ENCODE measurements around the gene FREM3. TPM values are rescaled to one million over a fixed set of nuclear protein-coding genes. Genes with fewer than 3 reads are reported as not detected.

The FREM3 gene
- total RNA-seq, 1 experiment from 2014 or later: not detected

- no peak overlapping the region for H2AK5ac ChIP-seq (ENCODE audit: insufficient read length, low read length)
- H3K9ac ChIP-seq (ENCODE audit: extremely low read depth, insufficient read length, low read length): no peak overlapping the region
- Mint-ChIP-seq H3K27ac (no peak overlapping the region), H3K4me3 (no peak overlapping the region), H3K27me3 (ENCODE audit: low read depth) (no peaks in the 10 kb centered on the region), H3K9me3 (no peaks in the 10 kb centered on the region; a peak in 1 of 5 replicates), H3K36me3 (ENCODE audit: insufficient read depth in 1 of 3, low read depth in 3 of 3) (no peaks in the 10 kb centered on the region), H3K4me1 (no peaks in the 10 kb centered on the region)
- H4K20me1 ChIP-seq (ENCODE audit: control insufficient read depth, insufficient read depth, insufficient read length): no peaks in the 10 kb centered on the region
- H3K18ac ChIP-seq (ENCODE audit: insufficient read length, low read depth, low read length): no peak overlapping the region
- H2BK12ac ChIP-seq (ENCODE audit: insufficient read length, low read depth, low read length): no peak overlapping the region
- H4K5ac ChIP-seq (ENCODE audit: insufficient read length, low read depth, low read length): no peak overlapping the region
- H4K91ac ChIP-seq (ENCODE audit: insufficient read length, low read depth, low read length): no peak overlapping the region
- no peaks in the 10 kb centered on the region for H3K9me3 ChIP-seq (ENCODE audit: control insufficient read depth, low read depth, low read length)
- no peak overlapping the region for H2BK20ac ChIP-seq (ENCODE audit: low read depth, low read length, poor library complexity, severe bottlenecking)
- H3K4ac ChIP-seq (ENCODE audit: low read depth, low read length): no peak overlapping the region
- H3K4me2 ChIP-seq (ENCODE audit: insufficient read depth, insufficient read length, low read length): no peak overlapping the region
- H2AFZ ChIP-seq (ENCODE audit: low read length): no peak overlapping the region
- H3K4me1 ChIP-seq (ENCODE audit: insufficient read depth, low read length): no peaks in the 10 kb centered on the region
- no peak overlapping the region for H3K27ac ChIP-seq (ENCODE audit: insufficient read length, low read depth, low read length)
- H4K8ac ChIP-seq (replicated peaks; ENCODE audit: insufficient read length, low read depth, low read length): no peak overlapping the region
- H3K27me3 ChIP-seq (ENCODE audit: insufficient read depth, low read length): no peaks in the 10 kb centered on the region
- H2BK5ac ChIP-seq (ENCODE audit: insufficient read length, low read length): no peak overlapping the region
- no peaks in the 10 kb centered on the region for H3K79me2 ChIP-seq (ENCODE audit: insufficient read depth, low read length)
- H3K23me2 ChIP-seq (ENCODE audit: insufficient read length, low read depth, low read length, poor library complexity, severe bottlenecking): no peaks in the 10 kb centered on the region
- WGBS (ENCODE audit: extremely low coverage, insufficient read length, low lambda C conversion rate): no CpG with 5 or more reads among the region's 1 CpG
- H2BK120ac ChIP-seq (ENCODE audit: low read depth, low read length, poor library complexity, severe bottlenecking): no peak overlapping the region
- H3K23ac ChIP-seq (ENCODE audit: insufficient read length, low read depth, low read length): no peak overlapping the region
- H3K79me1 ChIP-seq (ENCODE audit: insufficient read depth, low read depth, low read length, poor library complexity, severe bottlenecking): no peaks in the 10 kb centered on the region
- H3K56ac ChIP-seq (ENCODE audit: insufficient read length, low read depth, low read length): no peak overlapping the region
- TF ChIP-seq CTCF (conservative IDR thresholded peaks at IDR 0.05): no peak
- no peak for DNase-seq
- no peak overlapping the region for H3T11ph ChIP-seq (ENCODE audit: low read length)
- no peak overlapping the region for H2BK15ac ChIP-seq (ENCODE audit: low read depth, low read length)
- no peak overlapping the region for H3K14ac ChIP-seq (ENCODE audit: insufficient read depth, low read length)
These were observed 26.2 kb upstream of the FREM3 start for GRCh38 chr4:143726714-143727113.

Data from H9 (cell line).